ENCODE results near the gene SOHLH2.

Gene SOHLH2, protein sequence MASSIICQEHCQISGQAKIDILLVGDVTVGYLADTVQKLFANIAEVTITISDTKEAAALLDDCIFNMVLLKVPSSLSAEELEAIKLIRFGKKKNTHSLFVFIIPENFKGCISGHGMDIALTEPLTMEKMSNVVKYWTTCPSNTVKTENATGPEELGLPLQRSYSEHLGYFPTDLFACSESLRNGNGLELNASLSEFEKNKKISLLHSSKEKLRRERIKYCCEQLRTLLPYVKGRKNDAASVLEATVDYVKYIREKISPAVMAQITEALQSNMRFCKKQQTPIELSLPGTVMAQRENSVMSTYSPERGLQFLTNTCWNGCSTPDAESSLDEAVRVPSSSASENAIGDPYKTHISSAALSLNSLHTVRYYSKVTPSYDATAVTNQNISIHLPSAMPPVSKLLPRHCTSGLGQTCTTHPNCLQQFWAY

GRCh38 chr13:36214163-36214921, at the start of gene SOHLH2:
Gene SOHLH2 (minus strand): TSS chr13:36214556. CDS start chr13:36214526, 30 bp downstream.
- H3K4me3 ChIP-seq = no peak within 1 kb of the TSS
- TF ChIP-seq CTCF (IDR thresholded peaks at IDR 0.05) = no peak

GRCh38 chr13:36261976-36262375, 47.6 kb upstream of the SOHLH2 start:
- H3K27ac ChIP-seq = no peak overlapping the region
- no peak for DNase-seq (ENCODE audit: low spot score)
- TF ChIP-seq CTCF (IDR thresholded peaks at IDR 0.05) = no peak
- H3K4me3 ChIP-seq = no peak overlapping the region

More at GRCh38 chr13:36214163-36214921, at the start of gene SOHLH2:
- no peak within 1 kb of the TSS for H3K27ac ChIP-seq
- DNase-seq (ENCODE audit: low spot score) = no peak

DNA sequence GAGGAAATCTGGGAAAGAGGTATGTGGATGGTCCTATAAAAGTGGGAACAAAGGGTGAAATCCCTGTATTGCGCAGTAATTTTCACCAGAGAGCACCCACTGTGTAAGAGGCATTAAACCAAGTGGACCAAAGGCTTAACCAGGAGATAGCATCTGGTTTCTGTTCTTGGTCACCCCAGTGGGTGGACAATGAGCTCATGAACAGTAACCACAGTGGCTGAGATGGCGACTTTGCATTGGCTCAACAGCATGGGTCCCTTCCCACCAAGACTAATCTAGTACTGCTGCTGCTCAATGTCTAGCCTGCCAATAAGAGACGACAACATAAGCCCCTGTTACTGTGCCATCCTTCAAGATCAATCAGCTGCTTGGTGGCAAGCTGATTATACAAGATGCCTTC, 46.7 kb upstream of the SOHLH2 start:
- TF ChIP-seq CTCF (IDR thresholded peaks at IDR 0.05) = no peak
- DNase-seq (ENCODE audit: low spot score) = no peak
- no peak overlapping the region for H3K27ac ChIP-seq
- H3K4me3 ChIP-seq = no peak overlapping the region

- TF ChIP-seq CTCF (IDR thresholded peaks at IDR 0.05) = no peak
- no peak overlapping the region for H3K4me3 ChIP-seq
- H3K27ac ChIP-seq = no peak overlapping the region
- DNase-seq (ENCODE audit: low spot score) = no peak
These were observed 45.2 kb upstream of the SOHLH2 start for GRCh38 chr13:36259361-36260137.

DNA sequence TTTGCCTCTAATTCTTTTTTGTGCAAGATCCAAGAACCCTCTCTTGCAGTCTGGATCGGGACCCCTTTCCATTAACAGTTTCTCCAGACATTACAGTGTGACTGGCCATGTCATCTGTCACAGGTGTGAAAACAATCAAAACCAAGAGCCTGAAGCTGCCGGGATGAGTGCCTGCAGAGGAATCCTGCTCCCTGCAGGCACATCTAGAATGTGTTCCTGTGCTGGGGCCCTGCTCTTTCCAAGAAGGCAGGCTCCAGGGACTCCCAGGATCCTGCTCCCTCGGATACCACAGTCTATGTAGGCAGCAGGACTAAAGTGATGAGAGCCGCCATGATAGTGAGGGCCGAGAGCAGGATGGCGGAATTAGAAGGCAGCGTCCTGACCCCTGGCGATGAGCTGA, 44.5 kb upstream of the SOHLH2 start:
- Histone ChIP-seq H3K27ac (no peak overlapping the region), H3K4me3 (no peak overlapping the region)
- DNase-seq (ENCODE audit: low spot score) = no peak
- no peak for TF ChIP-seq CTCF (IDR thresholded peaks at IDR 0.05)

DNA sequence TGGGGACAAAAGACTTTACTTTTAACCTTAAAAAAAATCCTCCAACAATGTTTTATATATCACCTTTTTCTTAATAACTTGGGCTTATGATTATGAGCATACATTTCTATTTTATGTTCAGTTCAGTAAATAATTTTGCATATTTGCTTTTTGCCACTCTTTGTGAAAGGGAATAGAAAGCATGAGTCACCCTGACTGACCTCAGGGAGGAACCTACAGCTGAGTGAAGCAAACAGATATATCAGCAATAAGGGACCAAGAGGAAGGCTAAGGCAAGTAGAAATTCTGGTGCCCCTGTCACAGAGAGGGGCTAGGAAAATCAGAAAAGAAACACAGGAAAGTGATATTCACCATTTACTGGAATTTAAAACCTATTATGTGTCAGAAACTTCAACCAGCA, 37.2 kb upstream of the SOHLH2 start:
- no peak for TF ChIP-seq CTCF (IDR thresholded peaks at IDR 0.05)
- H3K27ac ChIP-seq = no peak overlapping the region

More for the DNA sequence above, 37.2 kb upstream of the SOHLH2 start:
- no peak overlapping the region for H3K4me3 ChIP-seq
- DNase-seq (ENCODE audit: low spot score) = no peak

All from coronary artery (tissue), 2 donors.